Mesendoderm (in vitro differentiated cells): Measurements from ENCODE around the gene NCLN.
"Not testable (repeated sequence)": the region's sequence is repeated elsewhere in the genome, so short reads cannot be mapped to it uniquely, and the experiment has no call there.

Experiments
- DNase-seq: peaks from one replicate; pipeline ENCODE4 v3.0.0; 2013
- H2AK5ac ChIP-seq: 2 replicates; pipeline ENCODE4 v1.6.1; 2013; ENCODE audit warnings: low read length, inconsistent platforms
- H2BK120ac ChIP-seq: 2 replicates; pipeline ENCODE4 v1.6.1; 2013; ENCODE audit warnings: low read depth, mild to moderate bottlenecking, low read length, moderate library complexity, mixed read lengths
- H2BK15ac ChIP-seq: replicated peaks from 2 replicates; pipeline ENCODE4 v1.6.1; 2013; ENCODE audit warnings: low read depth, mild to moderate bottlenecking, moderate library complexity
- H2BK5ac ChIP-seq: 2 replicates; pipeline ENCODE4 v1.6.1; 2013; ENCODE audit warnings: low read length, inconsistent platforms
- H3K18ac ChIP-seq: 2 replicates; pipeline ENCODE4 v1.6.1; 2013; ENCODE audit warnings: mild to moderate bottlenecking, low read length, mixed read lengths
- H3K23ac ChIP-seq: one replicate; pipeline ENCODE4 v1.6.1; 2013; ENCODE audit warnings: low read length
- H3K27ac ChIP-seq: 2 replicates; pipeline ENCODE4 v1.5.1; 2013; ENCODE audit warnings: low read depth, mild to moderate bottlenecking, inconsistent platforms, low read length, moderate library complexity
- H3K27me3 ChIP-seq: 2 replicates; pipeline ENCODE4 v1.6.1; 2013; ENCODE audit warnings: low read length, control low read depth, mild to moderate bottlenecking, inconsistent platforms; ENCODE audit not compliant: insufficient read depth, poor library complexity
- H3K36me3 ChIP-seq: 2 replicates; pipeline ENCODE4 v1.6.1; 2013; ENCODE audit warnings: low read length, inconsistent platforms; ENCODE audit not compliant: control insufficient read depth, insufficient read depth
- H3K4ac ChIP-seq: one replicate; pipeline ENCODE4 v1.6.1; 2013; ENCODE audit warnings: low read depth, mild to moderate bottlenecking, low read length, moderate library complexity
- H3K4me1 ChIP-seq: 2 replicates; pipeline ENCODE4 v1.6.1; 2013; ENCODE audit warnings: low read depth, low read length, inconsistent platforms; ENCODE audit not compliant: control insufficient read depth
- H3K4me2 ChIP-seq: 2 replicates; pipeline ENCODE4 v1.6.1; 2013; ENCODE audit warnings: low read length
- H3K4me3 ChIP-seq: 2 replicates; pipeline ENCODE4 v1.5.1; 2013; ENCODE audit warnings: mild to moderate bottlenecking, low read length
- H3K56ac ChIP-seq: one replicate; pipeline ENCODE4 v1.6.1; 2013; ENCODE audit warnings: low read length
- H3K79me1 ChIP-seq: 2 replicates; pipeline ENCODE4 v1.6.1; 2013; ENCODE audit warnings: low read length, inconsistent platforms
- H3K79me2 ChIP-seq: 2 replicates; pipeline ENCODE4 v1.6.1; 2013; ENCODE audit warnings: mild to moderate bottlenecking, low read length; ENCODE audit not compliant: control insufficient read depth, insufficient read depth
- H3K9ac ChIP-seq: 2 replicates; pipeline ENCODE4 v1.6.1; 2013; ENCODE audit warnings: low read length, inconsistent platforms
- H4K5ac ChIP-seq: one replicate; pipeline ENCODE4 v1.6.1; 2013; ENCODE audit warnings: low read length
- H4K8ac ChIP-seq: one replicate; pipeline ENCODE4 v1.6.1; 2013; ENCODE audit warnings: low read depth, mild to moderate bottlenecking, control low read depth, low read length, moderate library complexity
- WGBS: extraction: QIAGEN DNeasy Blood & Tissue Kit; methylation state at CpG from one replicate; pipeline ENCODE4 v1.1.7; 2013; ENCODE audit warnings: low lambda C conversion rate, missing lambda C conversion rate; ENCODE audit not compliant: insufficient coverage; ENCODE audit errors: extremely low coverage; 5-methylcytosine and 5-hydroxymethylcytosine counted together

Gene NCLN

DNA sequence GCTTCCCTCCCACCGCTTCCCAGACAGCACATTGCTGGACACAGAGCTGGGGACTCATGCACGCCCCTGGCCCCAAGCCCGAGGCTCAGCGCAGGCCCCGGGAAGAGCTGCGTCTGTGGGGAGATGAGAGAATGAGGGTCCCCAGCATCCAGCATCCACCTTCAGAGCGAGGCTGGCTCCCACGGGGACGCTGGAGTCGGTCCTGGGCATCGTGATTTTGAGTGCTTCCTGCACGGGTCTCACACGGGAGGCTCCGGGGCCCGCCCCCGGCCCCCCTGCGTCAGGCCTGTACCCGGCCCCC, 4.7 kb downstream of the NCLN start:
- H3K9ac ChIP-seq = no peak overlapping the region
- no CpG with 5 or more reads among the region's 18 CpGs for whole genome bisulfite sequencing
- no peak overlapping the region for H3K4ac ChIP-seq
- no peak overlapping the region for H3K18ac ChIP-seq
- no peak overlapping the region for H4K5ac ChIP-seq
- no peak overlapping the region for H4K8ac ChIP-seq
- no peak overlapping the region for H2AK5ac ChIP-seq
- H3K56ac ChIP-seq = no peak overlapping the region
- H3K79me2 ChIP-seq = peaks cover 56% of the 10 kb centered on the region
- H3K4me3 ChIP-seq = no peak overlapping the region
- H2BK15ac ChIP-seq = no peak overlapping the region
- no peak overlapping the region for H3K23ac ChIP-seq
- peaks cover 24% of the 10 kb centered on the region for H3K79me1 ChIP-seq
- no peak for DNase-seq
- H2BK5ac ChIP-seq = no peak overlapping the region
- no peak overlapping the region for H3K27ac ChIP-seq
- no peak overlapping the region for H2BK120ac ChIP-seq
- no peak overlapping the region for H3K4me2 ChIP-seq
- no peaks in the 10 kb centered on the region for H3K36me3 ChIP-seq
- peaks cover 3% of the 10 kb centered on the region for H3K4me1 ChIP-seq
- no peaks in the 10 kb centered on the region for H3K27me3 ChIP-seq

DNA sequence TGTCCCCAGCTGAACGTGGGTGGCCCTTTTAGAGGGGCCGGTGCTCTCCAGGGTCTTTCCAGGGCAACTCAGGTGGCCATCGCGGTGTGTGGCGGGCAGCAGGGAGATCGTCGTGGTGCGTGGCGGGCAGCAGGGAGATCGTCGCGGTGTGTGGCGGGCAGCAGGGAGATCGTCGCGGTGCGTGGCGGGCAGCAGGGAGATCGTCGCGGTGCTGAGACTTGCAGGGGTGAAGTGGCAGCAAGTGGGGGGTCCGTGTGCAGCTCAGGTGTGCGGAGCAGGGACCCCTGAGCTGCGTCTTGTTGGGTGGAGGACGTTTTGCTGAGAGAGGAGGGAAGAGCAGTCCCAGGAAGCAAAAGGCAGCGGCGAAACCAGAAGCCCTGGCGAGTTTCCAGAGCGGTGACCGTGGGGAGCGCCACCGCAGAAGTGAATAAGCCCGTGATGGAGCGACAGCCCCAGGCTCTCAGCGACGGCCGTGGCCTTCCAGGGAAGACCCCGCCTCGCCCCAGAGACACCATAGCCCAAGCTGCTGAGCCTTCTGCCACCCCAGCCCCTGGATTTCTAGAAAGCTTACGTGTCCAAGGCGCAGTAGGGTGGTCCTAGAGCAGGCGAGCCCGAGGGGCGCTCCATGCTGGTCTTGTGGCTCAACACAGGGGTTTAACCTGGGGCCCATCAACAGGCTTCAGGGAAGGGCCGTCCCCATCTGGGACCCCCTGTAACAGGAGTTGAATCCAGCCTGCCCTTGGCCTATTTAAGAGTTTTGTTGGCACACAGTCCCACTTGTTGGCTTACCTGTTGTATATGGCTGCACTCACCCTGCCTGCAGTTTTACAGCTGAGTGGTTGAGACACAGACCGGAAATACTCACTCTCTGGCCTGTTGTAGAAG, 5.4 kb downstream of the NCLN start:
- H3K4me3 ChIP-seq = no peak overlapping the region
- no peak overlapping the region for H2BK5ac ChIP-seq
- no peaks in the 10 kb centered on the region for H3K27me3 ChIP-seq
- no peaks in the 10 kb centered on the region for H3K36me3 ChIP-seq
- no peak overlapping the region for H3K4ac ChIP-seq
- H4K5ac ChIP-seq = no peak overlapping the region
- no peak overlapping the region for H3K18ac ChIP-seq
- no peak for DNase-seq
- peaks cover 24% of the 10 kb centered on the region for H3K79me1 ChIP-seq
- H3K56ac ChIP-seq = no peak overlapping the region
- no peak overlapping the region for H2AK5ac ChIP-seq
- H3K9ac ChIP-seq = no peak overlapping the region
- no CpG with 5 or more reads among the region's 46 CpGs for WGBS
- no peak overlapping the region for H2BK15ac ChIP-seq
- H2BK120ac ChIP-seq = no peak overlapping the region
- H3K23ac ChIP-seq = no peak overlapping the region
- H3K27ac ChIP-seq = no peak overlapping the region
- H4K8ac ChIP-seq = no peak overlapping the region
- peaks cover 3% of the 10 kb centered on the region for H3K4me1 ChIP-seq
- no peak overlapping the region for H3K4me2 ChIP-seq
- H3K79me2 ChIP-seq = peaks cover 53% of the 10 kb centered on the region

- H3K56ac ChIP-seq, H2BK15ac ChIP-seq, H3K4me3 ChIP-seq, H3K18ac ChIP-seq, H3K36me3 ChIP-seq, H3K27me3 ChIP-seq, H4K5ac ChIP-seq, H3K4me2 ChIP-seq, H2BK5ac ChIP-seq, H2AK5ac ChIP-seq, H4K8ac ChIP-seq, H3K4me1 ChIP-seq, DNase-seq, H3K27ac ChIP-seq, H3K4ac ChIP-seq, H3K23ac ChIP-seq, H3K9ac ChIP-seq, H2BK120ac ChIP-seq: not testable (repeated sequence)
- WGBS = no CpG with 5 or more reads among the region's 12 CpGs
- peaks cover 21% of the 10 kb centered on the region for H3K79me1 ChIP-seq
- peaks cover 47% of the 10 kb centered on the region for H3K79me2 ChIP-seq
Observed at GRCh38 chr19:3191806-3192104, 6.0 kb downstream of the NCLN start.

DNA sequence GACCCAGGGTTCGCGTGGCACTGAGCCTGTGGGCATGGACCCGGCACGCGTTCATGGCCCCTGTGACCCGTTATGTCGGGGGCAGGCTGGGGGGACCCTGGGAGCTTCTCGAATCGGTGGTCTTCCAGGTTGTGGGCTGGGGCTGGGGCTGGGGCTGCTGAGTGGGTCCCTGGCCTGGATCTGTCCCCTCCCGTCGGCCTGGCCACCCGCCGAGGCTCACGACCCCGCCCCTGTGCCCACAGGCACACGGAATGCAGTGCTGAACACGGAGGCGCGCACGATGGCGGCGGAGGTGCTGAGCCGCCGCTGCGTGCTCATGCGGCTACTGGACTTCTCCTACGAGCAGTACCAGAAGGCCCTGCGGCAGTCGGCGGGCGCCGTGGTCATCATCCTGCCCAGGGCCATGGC, 6.5 kb downstream of the NCLN start:
- Histone ChIP-seq H2BK15ac (no peak overlapping the region), H3K27me3 (no peaks in the 10 kb centered on the region), H3K56ac (no peak overlapping the region), H3K79me2 (peaks cover 42% of the 10 kb centered on the region), H4K8ac (no peak overlapping the region), H3K36me3 (no peaks in the 10 kb centered on the region), H2BK5ac (no peak overlapping the region), H2AK5ac (no peak overlapping the region), H4K5ac (no peak overlapping the region), H3K79me1 (peaks cover 17% of the 10 kb centered on the region), H3K4me3 (no peak overlapping the region), H3K18ac (no peak overlapping the region), H3K9ac (no peak overlapping the region), H3K4ac (no peak overlapping the region), H3K4me1 (no peaks in the 10 kb centered on the region), H3K4me2 (no peak overlapping the region), H3K27ac (no peak overlapping the region), H3K23ac (no peak overlapping the region), H2BK120ac (no peak overlapping the region)
- no CpG with 5 or more reads among the region's 32 CpGs for WGBS
- DNase-seq = no peak

DNA sequence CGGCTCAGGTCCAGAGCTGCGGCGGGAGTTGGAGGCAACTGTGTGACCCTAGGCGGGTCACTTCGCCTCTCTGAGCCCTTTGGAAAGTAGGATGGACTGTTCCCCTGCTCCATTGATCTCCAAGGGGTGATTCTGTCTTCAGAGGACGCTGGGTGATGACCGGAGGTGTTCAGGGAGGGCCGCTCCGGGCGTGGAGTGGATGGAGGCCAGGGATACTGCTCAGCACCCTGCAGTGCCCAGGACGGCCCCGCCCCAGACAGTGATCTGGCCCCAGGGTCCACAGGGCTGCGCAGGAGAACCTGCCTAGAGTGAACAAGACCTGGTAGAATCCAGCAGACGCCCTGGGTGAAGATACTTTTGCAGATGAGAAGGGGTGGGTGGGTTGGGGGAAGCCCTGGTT, 7.0 kb downstream of the NCLN start:
- H3K56ac ChIP-seq = no peak overlapping the region
- no peak overlapping the region for H2BK15ac ChIP-seq
- H4K8ac ChIP-seq = no peak overlapping the region
- H3K79me1 ChIP-seq = peaks cover 15% of the 10 kb centered on the region
- H3K4ac ChIP-seq = no peak overlapping the region
- H3K9ac ChIP-seq = no peak overlapping the region
- no peak overlapping the region for H4K5ac ChIP-seq
- no peak overlapping the region for H2AK5ac ChIP-seq
- H3K18ac ChIP-seq = no peak overlapping the region
- no peak overlapping the region for H2BK5ac ChIP-seq
- no peak overlapping the region for H3K4me2 ChIP-seq
- no peak overlapping the region for H3K23ac ChIP-seq
- no peak overlapping the region for H2BK120ac ChIP-seq
- H3K4me1 ChIP-seq = no peaks in the 10 kb centered on the region
- no peak for DNase-seq
- no CpG with 5 or more reads among the region's 14 CpGs for WGBS
- no peak overlapping the region for H3K27ac ChIP-seq
- H3K27me3 ChIP-seq = no peaks in the 10 kb centered on the region
- H3K4me3 ChIP-seq = no peak overlapping the region
- no peaks in the 10 kb centered on the region for H3K36me3 ChIP-seq
- peaks cover 38% of the 10 kb centered on the region for H3K79me2 ChIP-seq
